C4-2B (cell line): Measurements from ENCODE around the gene BTN1A1.
"Not testable (repeated sequence)": the region's sequence is repeated elsewhere in the genome, so short reads cannot be mapped to it uniquely, and the experiment has no call there.

ENCODE experiments used
- H3K27ac ChIP-seq: fragments of 450-650 bp; 2 replicates; pipeline ENCODE4 v1.5.1; 2017
- CTCF ChIP-seq: fragments of 450-650 bp; conservative IDR thresholded peaks from 2 replicates; pipeline ENCODE4 v1.5.1; 2017; ENCODE audit warnings: mild to moderate bottlenecking
- ZFX ChIP-seq: fragments of 450-650 bp; IDR thresholded peaks from 2 replicates; pipeline ENCODE4 v1.6.1; 2017

The BTN1A1 gene

GRCh38 chr6:26520237-26520849, 20.2 kb downstream of the BTN1A1 start:
- TF ChIP-seq ZFX = no peak
- no peak for TF ChIP-seq CTCF
- peak overlapping the region; percentile 80 for H3K27ac ChIP-seq

GRCh38 chr6:26520850-26521599, 20.9 kb downstream of the BTN1A1 start:
- peak overlapping the region; percentile 80 for H3K27ac ChIP-seq
- TF ChIP-seq ZFX (no peak), CTCF (no peak)

DNA sequence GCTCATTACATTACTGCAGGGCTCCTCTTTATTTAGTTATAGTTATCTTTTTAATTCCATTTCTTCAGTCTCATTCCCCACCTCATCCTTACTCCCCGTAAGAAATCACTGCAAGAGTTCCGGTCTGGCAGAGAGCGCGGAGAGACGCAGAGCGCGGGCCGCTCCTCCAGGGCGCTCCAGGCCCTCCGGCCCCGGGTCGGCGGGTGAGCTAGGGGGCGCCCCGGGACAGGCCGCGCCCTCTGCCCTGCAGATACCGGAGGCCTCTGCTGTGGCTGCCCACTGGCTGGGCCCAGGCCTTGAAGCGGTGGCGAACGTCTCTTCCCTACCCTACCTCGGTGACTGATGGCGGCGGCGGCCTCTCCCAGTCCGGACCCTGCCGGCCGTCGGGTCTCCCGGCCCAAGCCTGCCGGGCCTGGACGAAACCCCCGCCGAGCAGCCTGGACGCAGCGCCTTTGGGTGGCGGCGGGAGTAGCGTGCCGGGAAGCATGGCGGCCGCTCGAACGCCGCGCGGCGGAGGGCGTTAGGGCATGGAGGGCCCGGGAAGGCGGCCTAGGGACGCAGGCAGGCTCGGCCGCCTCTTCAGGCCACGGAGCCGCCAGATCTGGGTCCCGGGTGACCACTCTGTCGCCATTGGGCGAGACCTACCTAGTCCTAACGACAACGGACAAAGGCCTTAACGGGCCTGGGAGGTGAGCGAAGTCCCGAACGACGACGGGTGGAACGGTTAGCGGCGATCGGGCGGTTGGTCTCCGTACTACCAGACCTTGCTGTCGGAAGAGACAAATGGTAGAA, 21.7 kb downstream of the BTN1A1 start:
- no peak overlapping the region for H3K27ac ChIP-seq
- no peak for TF ChIP-seq ZFX
- peak; percentile 14 for TF ChIP-seq CTCF

DNA sequence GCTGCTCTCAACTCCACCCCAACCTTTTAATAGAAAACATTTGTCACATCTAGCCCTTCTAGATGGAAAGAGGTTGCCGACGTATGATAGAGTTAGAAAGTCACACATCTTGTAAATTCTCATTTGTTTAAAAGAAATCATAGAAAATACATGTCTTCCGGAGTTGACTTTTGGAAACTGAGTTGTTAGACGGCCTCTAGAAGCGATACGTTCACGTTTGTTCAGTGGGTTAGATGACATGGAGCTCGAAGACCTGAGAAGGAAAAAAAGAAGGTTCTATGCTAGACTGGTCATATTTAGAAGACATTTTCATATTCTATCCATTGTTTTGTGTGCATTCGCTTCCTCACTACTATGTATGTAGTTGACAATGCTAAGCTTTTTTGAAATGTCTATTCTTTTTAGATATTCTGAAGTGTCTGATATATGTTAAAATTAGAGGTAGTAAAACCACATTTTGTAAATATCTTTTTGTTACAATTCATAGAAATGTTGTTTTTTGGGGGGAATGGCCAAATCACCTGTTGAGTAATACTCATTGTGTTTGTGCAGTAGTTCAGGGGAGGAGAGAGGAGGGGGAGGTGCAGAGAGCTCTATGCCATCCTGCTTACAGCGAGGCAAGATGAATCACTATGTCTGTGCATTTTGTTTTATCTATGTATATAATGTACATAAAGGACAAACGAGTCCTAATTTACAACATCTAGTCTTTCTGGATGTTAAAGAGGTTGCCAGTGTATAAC, 22.6 kb downstream of the BTN1A1 start:
- H3K27ac ChIP-seq = not testable (repeated sequence)

DNA sequence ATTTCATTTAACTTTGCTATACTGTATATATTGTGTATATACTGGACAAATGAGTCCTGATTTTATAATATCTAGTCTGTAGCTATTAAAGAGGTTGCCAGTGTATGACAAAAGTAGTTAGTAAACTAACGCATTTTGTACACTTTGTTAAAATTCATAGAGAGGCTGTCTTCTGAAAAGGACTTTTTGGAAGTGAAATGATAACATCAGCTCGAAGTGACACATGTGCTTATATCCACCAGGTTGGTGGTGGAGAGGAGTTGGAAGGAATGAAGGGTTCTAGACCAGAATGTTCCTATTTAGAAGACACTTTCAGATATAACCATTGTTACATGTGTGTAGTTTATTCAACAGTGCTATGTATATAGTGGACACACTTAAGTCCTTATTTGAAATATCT, 24.2 kb downstream of the BTN1A1 start:
- not testable (repeated sequence) for H3K27ac ChIP-seq

GRCh38 chr6:26524722-26525370, 24.7 kb downstream of the BTN1A1 start:
- no peak overlapping the region for H3K27ac ChIP-seq
- TF ChIP-seq ZFX = no peak
- no peak for TF ChIP-seq CTCF

DNA sequence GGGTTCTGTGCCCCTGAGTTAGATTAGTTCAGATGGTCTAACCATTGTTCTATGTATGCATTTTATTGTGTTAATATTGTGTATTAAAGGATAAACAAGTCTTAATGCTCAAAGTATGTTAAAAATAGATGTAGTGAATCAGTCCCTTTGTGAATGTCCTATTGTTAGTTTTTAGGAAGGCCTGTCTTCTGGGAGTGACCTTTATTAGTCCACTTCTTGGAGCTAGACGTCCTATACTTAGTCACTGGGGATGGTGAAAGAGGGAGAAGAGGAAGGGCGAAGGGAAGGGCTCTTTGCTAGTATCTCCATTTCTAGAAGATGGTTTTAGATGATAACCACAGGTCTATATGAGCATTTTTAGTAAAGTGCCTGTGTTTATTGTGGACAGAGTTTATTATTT, 25.7 kb downstream of the BTN1A1 start:
- TF ChIP-seq ZFX (no peak), CTCF (no peak)
- H3K27ac ChIP-seq = no peak overlapping the region
